Erythroblast (primary cell): Measurements from ENCODE around the gene AK2.

Experiments
- GATA1 ChIP-seq: IDR thresholded peaks from 2 replicates; pipeline ENCODE4 v1.6.1; 2011; ENCODE audit warnings: low read depth, mild to moderate bottlenecking, control low read depth, low read length, moderate library complexity
- POLR2A ChIP-seq: IDR thresholded peaks from 2 replicates; pipeline ENCODE4 v1.6.1; 2011; ENCODE audit warnings: mild to moderate bottlenecking, low read length

- TF ChIP-seq POLR2A, result no peak
- no peak for TF ChIP-seq GATA1
Measured at GRCh38 chr1:32989160-32990050, 47.3 kb downstream of the AK2 start.
